HEK293 (cell line): ENCODE results near the gene SBK2.

ENCODE experiments used
- CTCF ChIA-PET: fragments of 350-600 bp; formaldehyde crosslinking; extraction: SDS; loops from one replicate; lab custom pipeline; 2021; ENCODE audit warnings: antibody characterized with exemption; lab: Yijun Ruan, JAX
- POLR2A ChIA-PET: fragments of 300-600 bp; formaldehyde crosslinking; extraction: SDS; loops from one replicate; lab custom pipeline; 2020; ENCODE audit warnings: antibody characterized with exemption, inconsistent platforms; lab: Yijun Ruan, JAX
- H3K27ac ChIP-seq: fragments of 200-500 bp; sonication (Bioruptor generic); 2 replicates; pipeline ENCODE4 v1.5.1; 2014; ENCODE audit warnings: low read depth, low read length, control low read depth, inconsistent platforms; ENCODE audit errors: extremely low read depth
- H3K36me3 ChIP-seq, 2 experiments: fragments of 200-500 bp in 1 of 2; sonication (Bioruptor generic) in 1 of 2; 1 replicate in 1 of 2; 2 replicates in 1 of 2; pipeline ENCODE4 v1.5.1; 2014 to 2017; ENCODE audit warnings: inconsistent platforms in 2 of 2, low read length in 2 of 2; ENCODE audit not compliant: control insufficient read depth in 2 of 2, insufficient read depth in 1 of 2
- H3K4me1 ChIP-seq: fragments of 200-500 bp; sonication (Bioruptor generic); 2 replicates; pipeline ENCODE4 v1.5.1; 2014; ENCODE audit warnings: mild to moderate bottlenecking, low read length, inconsistent platforms; ENCODE audit not compliant: control insufficient read depth, insufficient read depth
- H3K4me3 ChIP-seq: 2 replicates; pipeline ENCODE4 v1.5.1; 2011; ENCODE audit warnings: low read depth, mild to moderate bottlenecking, control low read depth, low read length, moderate library complexity
- H3K9me3 ChIP-seq: fragments of 200-500 bp; sonication (Bioruptor generic); 2 replicates; pipeline ENCODE4 v1.5.1; 2014; ENCODE audit warnings: low read depth, low read length, inconsistent platforms; ENCODE audit not compliant: control insufficient read depth, insufficient read depth
- BCL6B ChIP-seq: fragments of 450-650 bp; formaldehyde crosslinking; IDR thresholded peaks from 2 replicates; pipeline ENCODE4 v1.5.1; 2017; ENCODE audit warnings: missing biosample characterization, missing genetic modification characterization
- ELK4 ChIP-seq: IDR thresholded peaks from 2 replicates; pipeline ENCODE4 v1.6.1; 2011; ENCODE audit warnings: mild to moderate bottlenecking, low read depth, low read length, borderline replicate concordance
- OSR2 ChIP-seq: fragments of 450-650 bp; formaldehyde crosslinking; IDR thresholded peaks from 2 replicates; pipeline ENCODE4 v1.5.1; 2016; ENCODE audit warnings: missing biosample characterization, missing genetic modification characterization
- SP3 ChIP-seq: fragments of 450-650 bp; formaldehyde crosslinking; IDR thresholded peaks from 2 replicates; pipeline ENCODE4 v1.5.1; 2016; ENCODE audit warnings: missing biosample characterization, missing genetic modification characterization
- TCF7L2 ChIP-seq: IDR thresholded peaks from 2 replicates; pipeline ENCODE4 v1.6.1; 2011; ENCODE audit warnings: low read depth, mild to moderate bottlenecking, inconsistent platforms, low read length, moderate library complexity, borderline replicate concordance
- YY1 ChIP-seq: fragments of 450-650 bp; formaldehyde crosslinking; IDR thresholded peaks from 2 replicates; pipeline ENCODE4 v1.5.1; 2018; ENCODE audit warnings: missing biosample characterization, missing genetic modification characterization
- ZBTB7A ChIP-seq: fragments of 450-650 bp; formaldehyde crosslinking; IDR thresholded peaks from 2 replicates; pipeline ENCODE4 v1.5.1; 2016; ENCODE audit warnings: low read depth, missing biosample characterization, missing genetic modification characterization
- ZNF214 ChIP-seq: fragments of 450-650 bp; formaldehyde crosslinking; IDR thresholded peaks from 2 replicates; pipeline ENCODE4 v1.5.1; 2017; ENCODE audit warnings: missing biosample characterization, mild to moderate bottlenecking, missing genetic modification characterization, borderline replicate concordance
- ZNF221 ChIP-seq: fragments of 450-650 bp; formaldehyde crosslinking; IDR thresholded peaks from 2 replicates; pipeline ENCODE4 v1.5.1; 2017; ENCODE audit warnings: missing biosample characterization, missing genetic modification characterization, borderline replicate concordance
- ZNF335 ChIP-seq: fragments of 450-650 bp; formaldehyde crosslinking; conservative IDR thresholded peaks from 2 replicates; pipeline ENCODE4 v1.5.1; 2016; ENCODE audit warnings: missing biosample characterization, missing genetic modification characterization
- ZNF394 ChIP-seq: fragments of 450-650 bp; formaldehyde crosslinking; IDR thresholded peaks from 2 replicates; pipeline ENCODE4 v1.5.1; 2016; ENCODE audit warnings: missing biosample characterization, missing genetic modification characterization, mild to moderate bottlenecking, moderate library complexity, borderline replicate concordance
- ZNF426 ChIP-seq: fragments of 450-650 bp; formaldehyde crosslinking; IDR thresholded peaks from 2 replicates; pipeline ENCODE4 v1.5.1; 2017; ENCODE audit warnings: missing biosample characterization, missing genetic modification characterization, mild to moderate bottlenecking, inconsistent platforms, moderate library complexity
- ZNF514 ChIP-seq: fragments of 450-650 bp; formaldehyde crosslinking; IDR thresholded peaks from 2 replicates; pipeline ENCODE4 v1.5.1; 2016; ENCODE audit warnings: missing biosample characterization, missing genetic modification characterization
- ZNF549 ChIP-seq: fragments of 450-650 bp; IDR thresholded peaks from 2 replicates; pipeline ENCODE4 v1.5.1; 2018; ENCODE audit warnings: missing biosample characterization, missing genetic modification characterization, mild to moderate bottlenecking, inconsistent platforms, moderate library complexity
- ZNF571 ChIP-seq: fragments of 450-650 bp; formaldehyde crosslinking; IDR thresholded peaks from 2 replicates; pipeline ENCODE4 v1.5.0; 2017; ENCODE audit warnings: missing biosample characterization, missing genetic modification characterization
- TF ChIP-seq, protein P1 (sequence below): fragments of 450-650 bp; IDR thresholded peaks from 2 replicates; pipeline ENCODE4 v1.5.1; 2018; ENCODE audit warnings: missing biosample characterization, missing genetic modification characterization
- TF ChIP-seq, protein P2 (sequence below): fragments of 450-650 bp; formaldehyde crosslinking; IDR thresholded peaks from 2 replicates; pipeline ENCODE4; 2016; ENCODE audit warnings: missing biosample characterization, missing genetic modification characterization

SBK2 gene

DNA sequence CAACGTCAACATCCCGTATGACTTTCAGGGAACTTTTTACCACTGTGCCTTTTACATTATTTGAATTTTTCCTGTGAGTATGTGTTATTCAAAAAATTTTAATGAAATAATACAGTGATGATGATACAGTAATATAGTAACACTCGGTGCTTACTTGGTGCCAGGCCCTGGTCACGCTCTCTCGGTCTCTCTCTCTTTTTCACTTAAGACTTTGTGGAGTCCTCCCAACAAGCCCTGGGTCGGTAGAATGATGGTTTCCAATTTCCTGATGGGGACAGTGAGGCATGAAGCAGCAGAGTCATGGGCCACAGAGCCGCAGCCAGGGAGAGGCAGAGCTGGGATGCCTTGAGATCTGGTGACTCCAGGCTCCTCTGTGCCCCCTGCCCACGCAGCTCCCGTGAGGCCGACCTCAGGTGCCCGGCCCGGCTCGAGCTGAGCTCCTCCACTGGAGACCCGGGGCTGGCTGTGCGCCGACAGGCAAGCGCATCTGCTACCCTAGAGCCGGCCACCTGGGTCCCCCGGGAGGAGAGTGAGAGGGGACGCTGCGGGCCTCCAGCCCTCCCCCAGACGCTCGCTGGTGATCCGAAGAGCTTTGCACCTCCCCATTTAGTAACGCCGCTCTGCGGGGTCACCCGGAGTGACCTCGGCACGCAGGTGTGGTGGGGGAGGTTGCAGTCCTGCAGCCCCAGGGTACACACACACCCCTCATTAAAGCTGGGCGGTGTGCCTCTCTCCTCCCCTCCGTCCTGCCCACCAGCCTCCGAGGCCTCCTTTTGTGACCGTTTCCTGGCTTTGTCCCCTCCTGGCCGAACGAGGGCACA lies 12.8 kb upstream of the SBK2 start (continued):
- TF ChIP-seq, protein P1, sequence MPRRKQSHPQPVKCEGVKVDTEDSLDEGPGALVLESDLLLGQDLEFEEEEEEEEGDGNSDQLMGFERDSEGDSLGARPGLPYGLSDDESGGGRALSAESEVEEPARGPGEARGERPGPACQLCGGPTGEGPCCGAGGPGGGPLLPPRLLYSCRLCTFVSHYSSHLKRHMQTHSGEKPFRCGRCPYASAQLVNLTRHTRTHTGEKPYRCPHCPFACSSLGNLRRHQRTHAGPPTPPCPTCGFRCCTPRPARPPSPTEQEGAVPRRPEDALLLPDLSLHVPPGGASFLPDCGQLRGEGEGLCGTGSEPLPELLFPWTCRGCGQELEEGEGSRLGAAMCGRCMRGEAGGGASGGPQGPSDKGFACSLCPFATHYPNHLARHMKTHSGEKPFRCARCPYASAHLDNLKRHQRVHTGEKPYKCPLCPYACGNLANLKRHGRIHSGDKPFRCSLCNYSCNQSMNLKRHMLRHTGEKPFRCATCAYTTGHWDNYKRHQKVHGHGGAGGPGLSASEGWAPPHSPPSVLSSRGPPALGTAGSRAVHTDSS (tag by site-specific recombination) = no peak
- TF ChIP-seq TCF7L2 (no peak), ZNF335 (tag by site-specific recombination) (peak; percentile 44)

- Histone ChIP-seq H3K27ac (no peak overlapping the region), H3K36me3 (no peaks in the 10 kb centered on the region), H3K4me1 (peaks cover 9% of the 10 kb centered on the region)
- ChIA-PET CTCF (interaction anchor here (0.6 to 1.6 kb wide), 5 partner anchors 27 to 85 kb away, joined by 3 to 5 read pairs (median 3); no protein-coding TSS in a partner anchor), POLR2A (interaction anchor here (0.6 kb wide), 1 partner anchor 27 kb away, joined by 4 read pairs; no protein-coding TSS in a partner anchor)
- TF ChIP-seq ZNF214 (tag by site-specific recombination) = no peak
- 0 out of 2 replicates have a peak, but pooled peaks have one; percentile 27 for TF ChIP-seq ZNF394 (tag by site-specific recombination)
- TF ChIP-seq, all 188 proteins: peak for 1
- H3K9me3 ChIP-seq = no peaks in the 10 kb centered on the region
- H3K4me3 ChIP-seq = no peak overlapping the region
Measured at GRCh38 chr19:55546822-55547614, 10.1 kb upstream of the SBK2 start.

DNA sequence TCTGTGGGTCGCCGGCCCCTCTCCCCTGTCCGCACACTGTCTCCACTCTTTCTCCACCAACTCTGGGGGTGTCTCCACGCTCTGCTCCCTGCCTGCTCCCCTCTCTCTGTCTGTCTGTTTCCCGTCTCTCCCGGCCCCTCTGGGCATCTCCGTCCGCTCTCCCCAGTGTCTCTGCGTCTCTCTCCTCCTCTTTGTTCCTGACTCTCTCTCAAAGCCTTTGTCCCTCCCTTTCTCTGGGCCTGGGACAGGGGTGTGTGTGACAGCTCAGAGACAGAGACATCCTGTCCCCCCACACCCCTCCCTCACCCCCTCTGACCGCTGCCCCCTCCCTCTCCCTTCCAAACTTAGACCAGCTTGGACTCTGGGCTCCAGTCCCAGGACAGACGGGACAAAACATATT lies 9.1 kb upstream of the SBK2 start:
- CTCF ChIA-PET = interaction anchor here (0.6 to 1.6 kb wide), 4 partner anchors 28 to 86 kb away, joined by 3 to 5 read pairs (median 4); no protein-coding TSS in a partner anchor
- Histone ChIP-seq H3K36me3 (no peaks in the 10 kb centered on the region), H3K27ac (no peak overlapping the region), H3K4me3 (no peak overlapping the region), H3K4me1 (peaks cover 9% of the 10 kb centered on the region), H3K9me3 (no peaks in the 10 kb centered on the region)
- TF ChIP-seq ZNF221 (tag by site-specific recombination) (no peak), ZNF514 (no peak), ZNF571 (tag by site-specific recombination) (no peak), SP3 (tag by site-specific recombination) (no peak)
- TF ChIP-seq, protein P2, sequence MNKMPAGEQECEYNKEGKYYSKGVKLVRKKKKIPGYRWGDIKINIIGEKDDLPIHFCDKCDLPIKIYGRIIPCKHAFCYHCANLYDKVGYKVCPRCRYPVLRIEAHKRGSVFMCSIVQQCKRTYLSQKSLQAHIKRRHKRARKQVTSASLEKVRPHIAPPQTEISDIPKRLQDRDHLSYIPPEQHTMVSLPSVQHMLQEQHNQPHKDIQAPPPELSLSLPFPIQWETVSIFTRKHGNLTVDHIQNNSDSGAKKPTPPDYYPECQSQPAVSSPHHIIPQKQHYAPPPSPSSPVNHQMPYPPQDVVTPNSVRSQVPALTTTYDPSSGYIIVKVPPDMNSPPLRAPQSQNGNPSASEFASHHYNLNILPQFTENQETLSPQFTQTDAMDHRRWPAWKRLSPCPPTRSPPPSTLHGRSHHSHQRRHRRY (tag by site-specific recombination) = no peak
- POLR2A ChIA-PET = no interaction called here

- no peaks in the 10 kb centered on the region for H3K36me3 ChIP-seq
- peaks cover 9% of the 10 kb centered on the region for H3K4me1 ChIP-seq
- CTCF ChIA-PET = interaction anchor here (0.6 kb wide), 1 partner anchor 1232 kb away, joined by 6 read pairs; no protein-coding TSS in a partner anchor
- no peaks in the 10 kb centered on the region for H3K9me3 ChIP-seq
- POLR2A ChIA-PET = no interaction called here
- no peak within 1 kb of the TSS for H3K4me3 ChIP-seq
- no peak for TF ChIP-seq BCL6B
- no peak for TF ChIP-seq OSR2 (tag by site-specific recombination)
- TF ChIP-seq ELK4 = no peak
- TF ChIP-seq ZNF426 (tag by site-specific recombination) = no peak
- TF ChIP-seq ZBTB7A (tag by site-specific recombination) = no peak
- no peak for TF ChIP-seq ZNF549 (tag by site-specific recombination)
- no peak for TF ChIP-seq YY1 (tag by site-specific recombination)
- TF ChIP-seq, all 188 proteins: peak for 0
- no peak within 1 kb of the TSS for H3K27ac ChIP-seq
Measured at GRCh38 chr19:55545443-55545842, 8.5 kb upstream of the SBK2 start, which contains the start of gene SBK3. TSS of gene SBK3 (minus strand) at chr19:55545543. CDS start at chr19:55545543, 0 bp downstream.
